NCI-H2227 (cell line): ENCODE data around the gene MPHOSPH9.

Source experiments
- DNase-seq: peaks from one replicate; lab custom pipeline; 2025; ENCODE audit not compliant: unreplicated experiment; lab: John Stamatoyannopoulos, UW

MPHOSPH9 gene, protein sequence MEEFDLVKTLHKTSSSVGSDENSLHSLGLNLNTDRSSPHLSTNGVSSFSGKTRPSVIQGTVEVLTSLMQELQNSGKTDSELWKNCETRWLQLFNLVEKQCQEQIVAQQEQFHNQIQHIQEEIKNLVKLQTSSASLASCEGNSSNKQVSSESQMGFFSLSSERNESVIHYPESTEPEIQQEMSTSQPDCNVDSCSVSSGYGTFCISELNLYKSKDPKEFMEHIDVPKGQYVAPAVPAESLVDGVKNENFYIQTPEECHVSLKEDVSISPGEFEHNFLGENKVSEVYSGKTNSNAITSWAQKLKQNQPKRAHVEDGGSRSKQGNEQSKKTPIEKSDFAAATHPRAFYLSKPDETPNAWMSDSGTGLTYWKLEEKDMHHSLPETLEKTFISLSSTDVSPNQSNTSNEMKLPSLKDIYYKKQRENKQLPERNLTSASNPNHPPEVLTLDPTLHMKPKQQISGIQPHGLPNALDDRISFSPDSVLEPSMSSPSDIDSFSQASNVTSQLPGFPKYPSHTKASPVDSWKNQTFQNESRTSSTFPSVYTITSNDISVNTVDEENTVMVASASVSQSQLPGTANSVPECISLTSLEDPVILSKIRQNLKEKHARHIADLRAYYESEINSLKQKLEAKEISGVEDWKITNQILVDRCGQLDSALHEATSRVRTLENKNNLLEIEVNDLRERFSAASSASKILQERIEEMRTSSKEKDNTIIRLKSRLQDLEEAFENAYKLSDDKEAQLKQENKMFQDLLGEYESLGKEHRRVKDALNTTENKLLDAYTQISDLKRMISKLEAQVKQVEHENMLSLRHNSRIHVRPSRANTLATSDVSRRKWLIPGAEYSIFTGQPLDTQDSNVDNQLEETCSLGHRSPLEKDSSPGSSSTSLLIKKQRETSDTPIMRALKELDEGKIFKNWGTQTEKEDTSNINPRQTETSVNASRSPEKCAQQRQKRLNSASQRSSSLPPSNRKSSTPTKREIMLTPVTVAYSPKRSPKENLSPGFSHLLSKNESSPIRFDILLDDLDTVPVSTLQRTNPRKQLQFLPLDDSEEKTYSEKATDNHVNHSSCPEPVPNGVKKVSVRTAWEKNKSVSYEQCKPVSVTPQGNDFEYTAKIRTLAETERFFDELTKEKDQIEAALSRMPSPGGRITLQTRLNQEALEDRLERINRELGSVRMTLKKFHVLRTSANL

DNA sequence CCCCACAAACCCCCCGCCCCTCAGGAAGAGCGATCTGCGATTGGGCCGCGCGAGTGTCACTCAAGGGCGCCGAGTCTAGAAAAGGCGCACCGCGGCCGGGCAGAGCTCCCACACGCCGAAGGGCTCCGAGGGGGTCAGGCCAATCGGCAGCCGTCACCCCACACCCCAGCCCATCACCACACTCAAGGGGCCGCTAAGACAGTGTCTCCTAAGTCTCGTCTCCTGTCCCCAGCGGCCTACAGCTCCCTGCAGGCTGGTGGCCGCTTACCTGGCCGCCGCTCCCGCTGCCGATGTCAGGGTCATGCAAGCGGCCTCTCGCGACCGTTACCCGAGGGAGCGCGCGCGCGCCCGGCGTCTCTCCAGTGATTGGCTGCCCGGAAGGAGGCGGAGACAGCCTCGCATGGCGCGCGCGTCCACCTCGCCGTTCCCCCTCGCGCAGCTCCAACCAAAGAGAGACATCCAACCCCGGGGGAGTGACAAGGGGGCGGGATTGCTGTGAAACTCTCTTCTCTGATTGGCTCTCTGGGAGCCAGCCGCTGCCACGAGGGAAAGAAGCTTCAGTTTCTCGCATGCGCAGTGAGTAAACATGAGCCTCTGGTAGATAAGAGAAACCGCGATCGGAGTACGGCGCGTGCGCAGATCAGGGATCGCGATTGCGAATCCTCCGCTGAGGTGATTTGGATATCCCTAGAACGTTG lies at the start of gene MPHOSPH9, which contains the start of gene MTRFR:
TSS of gene MPHOSPH9 (minus strand) at position 335 of the 698 bp plus-strand sequence. CDS start 2,777 bp downstream, outside the sequence.
TSS of gene MTRFR (plus strand) at position 630 of the 698 bp plus-strand sequence. CDS start 20,239 bp downstream, outside the sequence.
- peak; percentile 100 for DNase-seq

GRCh38 chr12:123282111-123282510 lies 49.2 kb upstream of the MPHOSPH9 start:
- no peak for DNase-seq

DNA sequence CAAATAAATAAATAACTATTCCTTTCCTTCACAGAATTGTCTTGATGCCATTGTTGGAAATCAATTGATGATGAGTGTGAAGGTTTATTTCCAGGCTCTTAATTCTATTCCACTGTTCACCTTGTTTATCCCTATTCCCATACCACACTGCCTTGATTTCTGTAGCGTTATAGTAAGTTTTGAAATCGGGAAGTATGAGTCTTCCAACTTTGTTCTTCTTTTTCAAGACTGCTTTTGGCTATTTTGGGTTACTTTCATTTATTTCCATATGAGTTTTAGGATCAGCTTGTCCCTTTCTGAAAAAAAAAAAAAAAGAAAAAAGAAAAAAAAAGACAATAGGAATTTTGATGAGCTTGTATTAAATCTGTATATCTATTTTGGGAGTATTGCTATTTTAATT lies 48.0 kb upstream of the MPHOSPH9 start:
- no peak for DNase-seq

DNA sequence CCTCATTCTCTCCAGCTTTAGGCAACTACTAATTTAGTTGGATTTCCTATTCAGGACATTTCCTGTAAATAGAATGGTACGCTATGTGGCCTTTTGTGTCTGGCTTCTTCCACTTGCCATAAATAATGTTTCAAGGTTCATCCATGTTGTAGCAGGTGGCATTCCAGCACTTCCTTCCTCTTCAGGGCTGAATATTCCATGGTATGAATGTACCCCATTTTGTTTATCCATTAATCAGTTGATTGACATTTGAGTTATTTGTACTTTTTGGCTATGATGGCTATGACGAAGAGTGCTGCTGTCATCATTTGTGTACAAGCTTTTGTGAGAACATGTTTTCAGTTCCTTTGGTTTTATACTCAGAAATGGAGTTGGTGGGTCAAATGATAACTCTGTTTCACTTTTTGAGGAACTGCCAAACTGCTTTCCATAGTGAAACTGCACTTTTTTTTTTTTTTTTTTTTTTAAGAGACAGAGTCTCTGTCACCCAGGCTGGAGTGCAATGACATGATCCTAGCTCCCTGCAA lies 45.2 kb upstream of the MPHOSPH9 start:
- DNase-seq = no peak

GRCh38 chr12:123273166-123273565 lies 40.2 kb upstream of the MPHOSPH9 start:
- DNase-seq = no peak

- peak; percentile 80 for DNase-seq
Measured at GRCh38 chr12:123271001-123271668, 38.2 kb upstream of the MPHOSPH9 start.

GRCh38 chr12:123270214-123271000 lies 37.5 kb upstream of the MPHOSPH9 start:
- peak; percentile 33 for DNase-seq

DNA sequence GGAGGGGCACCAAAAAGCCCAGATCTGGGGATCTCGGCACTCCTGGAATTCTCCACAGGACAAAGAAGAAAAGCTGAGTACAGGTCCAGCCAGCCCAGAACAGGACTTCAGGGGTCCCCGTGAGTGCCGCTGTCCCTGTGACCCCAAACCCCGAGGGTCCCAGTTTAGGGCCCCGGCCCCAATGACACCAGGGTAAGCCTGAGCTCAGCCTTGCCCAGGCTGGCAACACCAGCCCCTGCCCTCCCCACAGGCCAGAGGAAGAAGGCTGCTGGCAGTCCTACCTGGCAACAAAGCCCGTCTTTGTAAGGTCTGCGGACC lies 36.9 kb upstream of the MPHOSPH9 start:
- DNase-seq = no peak

DNA sequence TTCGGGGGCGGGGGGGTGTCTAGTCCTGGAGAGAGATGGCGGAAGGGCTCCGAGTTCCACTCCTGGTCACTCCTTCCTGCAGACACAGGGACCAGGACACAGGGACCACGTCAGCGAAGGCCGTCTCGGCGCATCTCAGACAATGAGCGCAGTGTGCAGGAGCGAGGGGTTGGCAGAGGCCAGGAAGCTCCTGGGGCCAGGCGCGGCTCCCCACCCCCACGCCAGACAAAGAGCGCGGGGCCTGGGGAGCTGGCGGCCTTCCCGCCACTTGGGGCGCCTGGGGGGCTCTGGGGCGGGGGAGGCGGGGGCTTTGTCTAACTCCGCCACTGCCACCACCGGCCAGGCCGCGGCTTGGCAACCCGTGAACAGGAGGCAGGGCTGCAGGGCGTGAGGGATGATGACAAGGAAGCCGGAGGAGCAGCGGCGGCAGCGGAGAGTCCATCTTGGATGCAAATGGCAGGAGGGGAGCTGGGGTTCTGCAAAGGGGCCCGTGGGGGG lies 36.5 kb upstream of the MPHOSPH9 start:
- peak; percentile 84 for DNase-seq

DNA sequence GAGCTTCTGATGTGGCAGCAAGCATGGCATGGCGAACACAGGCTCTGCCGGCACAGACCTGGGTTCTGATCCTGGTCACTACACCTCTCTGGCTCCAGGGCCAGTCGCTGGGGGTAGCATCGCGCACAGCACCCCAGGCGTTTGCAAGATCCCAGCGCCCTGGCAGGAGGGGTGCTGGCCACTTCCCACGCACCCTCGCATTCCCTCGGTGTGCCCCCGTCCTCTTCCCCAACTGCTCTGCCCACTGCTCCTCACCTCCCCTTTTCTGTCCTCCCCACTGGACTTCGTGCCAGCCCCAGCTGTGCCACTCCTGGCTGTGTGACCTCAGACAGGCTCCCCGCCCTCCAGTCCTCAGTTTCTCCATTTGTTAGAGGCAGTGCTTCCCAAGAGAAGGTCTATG lies 35.9 kb upstream of the MPHOSPH9 start:
- DNase-seq = no peak

DNA sequence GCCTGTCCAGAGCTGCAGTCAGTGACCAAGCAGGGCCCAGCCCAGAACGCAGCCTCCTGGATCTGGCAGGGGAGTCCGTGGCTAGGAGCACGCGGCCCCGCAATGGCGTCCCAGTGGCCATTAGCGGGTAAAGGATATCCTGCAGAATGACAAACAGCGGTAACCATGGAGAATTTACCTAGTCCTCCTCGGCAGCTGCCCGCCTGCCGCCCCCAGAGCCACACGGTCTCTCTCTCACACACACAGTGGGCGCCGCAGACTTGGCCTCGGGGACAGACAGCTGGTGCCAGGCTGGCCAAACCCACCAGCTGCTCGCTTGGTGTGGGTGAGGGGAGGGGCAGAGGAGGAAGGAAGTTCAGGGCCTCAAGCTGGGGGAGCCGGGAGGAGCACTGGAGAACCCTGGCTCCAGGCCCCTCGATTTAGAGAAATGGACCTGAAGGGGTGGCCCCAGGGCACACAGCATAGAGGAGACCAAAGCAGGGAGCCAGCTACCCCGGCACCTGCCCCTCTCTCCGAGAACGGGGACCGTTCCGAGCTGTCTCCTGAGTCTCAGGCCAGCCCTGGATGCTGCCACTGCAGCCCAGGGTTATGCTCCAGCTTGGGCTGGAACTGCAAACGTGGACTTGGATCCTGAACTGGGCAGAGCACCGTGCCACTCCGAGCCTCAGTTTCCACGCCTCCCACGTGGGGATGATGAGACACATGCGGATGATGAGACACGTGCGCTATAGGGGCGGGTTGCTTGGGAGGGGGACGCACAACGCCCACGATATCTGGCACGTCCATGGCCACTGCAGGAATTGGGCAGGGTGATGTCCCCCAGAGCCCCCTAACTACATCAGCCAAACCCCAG lies 35.3 kb upstream of the MPHOSPH9 start:
- peak; percentile 70 for DNase-seq

DNA sequence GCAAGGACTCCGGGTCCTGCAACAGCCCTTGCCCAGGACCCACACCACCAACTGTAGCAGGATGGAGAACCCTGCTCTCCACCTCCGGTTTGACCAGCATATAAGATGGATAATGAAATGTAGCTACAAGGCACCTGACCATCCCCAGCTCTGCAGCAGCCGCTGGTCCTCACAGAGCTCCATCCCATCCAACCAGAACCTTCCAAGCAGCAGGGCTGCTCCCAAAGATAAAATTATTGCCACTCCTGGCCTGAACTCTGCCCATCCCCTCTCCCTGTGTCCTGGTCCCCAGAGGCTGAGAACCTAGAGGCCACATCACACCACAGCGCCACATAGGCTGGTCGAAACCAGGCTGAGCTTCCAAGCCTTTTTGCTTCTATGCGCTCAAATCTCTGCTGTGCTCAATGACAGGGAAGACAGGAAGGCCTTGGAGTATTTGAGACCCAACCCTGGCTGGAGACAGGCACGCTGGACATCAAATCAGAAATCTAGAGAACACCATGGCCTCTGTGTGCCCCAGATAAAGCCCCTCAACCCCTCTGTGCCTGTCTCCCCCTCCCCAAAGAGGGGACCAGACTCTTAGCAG lies 34.5 kb upstream of the MPHOSPH9 start:
- no peak for DNase-seq

GRCh38 chr12:123266679-123267277 lies 33.8 kb upstream of the MPHOSPH9 start:
- DNase-seq = no peak

DNA sequence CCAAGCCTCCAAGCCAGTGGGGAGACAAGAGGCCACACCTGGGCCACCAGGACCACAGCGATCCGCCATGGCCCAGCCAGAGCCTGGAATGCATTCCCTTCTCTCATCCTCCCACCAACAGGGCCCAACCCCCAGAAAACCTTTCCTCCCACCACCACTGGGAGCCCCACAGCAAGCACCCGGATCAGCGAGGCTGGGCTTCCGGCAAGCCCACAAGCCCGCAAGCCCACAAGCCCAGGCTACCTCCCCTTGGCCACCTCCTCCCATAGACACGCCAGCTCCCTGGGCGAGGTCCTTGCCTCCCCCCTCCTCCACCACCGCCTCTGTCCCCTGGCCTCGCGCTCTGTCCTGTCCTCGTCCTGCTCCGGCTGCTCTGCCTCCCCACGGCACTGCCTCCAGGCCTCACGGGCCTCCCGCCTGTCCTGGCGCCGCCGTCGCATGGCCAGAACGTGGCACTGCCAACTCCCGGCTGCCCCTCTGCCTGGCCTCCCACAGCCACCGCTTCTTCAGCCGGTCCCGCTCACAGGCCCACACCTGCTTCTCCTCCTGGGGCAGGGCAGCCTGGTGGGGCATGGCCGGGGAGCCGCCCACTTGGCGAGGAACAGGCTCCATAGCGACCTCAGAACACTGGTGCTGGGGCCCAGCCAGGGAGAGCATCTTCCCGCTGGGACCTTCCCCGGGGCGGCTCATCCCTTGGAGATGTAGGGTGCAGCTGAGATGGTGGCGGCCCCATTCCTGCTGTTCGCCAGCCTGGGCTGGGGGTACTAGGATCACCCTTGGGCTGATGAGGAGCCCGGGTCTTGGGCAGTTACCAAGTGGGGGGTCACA lies 33.1 kb upstream of the MPHOSPH9 start:
- DNase-seq = no peak

DNA sequence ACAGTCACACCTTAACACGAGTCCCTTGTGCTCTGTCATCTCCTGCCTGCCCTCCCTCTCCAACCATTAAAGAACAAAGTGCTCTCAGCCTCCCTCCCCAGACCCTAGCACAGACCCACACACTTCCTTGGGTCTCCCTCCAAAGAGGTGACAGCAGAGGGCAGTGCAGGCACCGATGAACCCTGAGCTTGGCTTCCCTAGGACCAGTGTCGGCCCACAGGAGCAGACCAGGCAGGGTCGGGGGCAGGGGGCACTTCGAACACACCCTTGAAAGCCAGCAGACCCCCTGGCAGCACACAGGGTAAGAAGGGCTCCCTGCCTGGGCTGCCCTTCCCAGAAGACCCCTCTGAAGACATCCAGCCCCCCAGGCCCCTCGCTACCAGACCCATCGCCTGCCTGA lies 31.7 kb upstream of the MPHOSPH9 start:
- DNase-seq = no peak

DNA sequence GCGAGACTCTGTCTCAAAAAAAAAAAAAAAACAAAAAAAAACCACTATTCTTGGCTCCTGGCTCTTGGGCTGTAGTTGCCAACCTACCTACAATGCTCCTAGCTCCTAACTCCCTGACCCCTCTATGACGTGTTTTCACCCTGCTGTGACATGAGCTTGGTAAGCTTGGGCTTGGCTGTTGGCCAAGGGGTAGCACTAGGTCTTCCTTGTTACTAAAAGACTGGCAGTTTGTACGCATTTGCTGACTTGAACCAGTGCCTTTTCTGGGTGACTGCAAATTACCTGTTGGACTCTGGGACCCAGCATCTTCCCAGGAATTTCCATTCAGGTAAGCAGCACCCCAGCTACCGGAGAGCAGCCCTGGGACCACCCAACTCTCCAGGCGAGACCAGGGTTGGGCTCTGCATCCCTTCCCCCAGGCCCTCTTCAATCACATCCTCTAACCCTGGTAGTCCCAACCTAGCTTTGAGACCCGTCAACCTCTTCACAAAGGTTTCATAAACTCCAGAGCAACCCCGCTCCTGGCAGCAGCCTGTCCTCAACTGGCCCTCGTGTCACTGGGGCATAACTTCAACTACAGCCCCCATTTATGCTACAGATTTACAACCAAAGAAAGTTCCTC lies 30.4 kb upstream of the MPHOSPH9 start:
- DNase-seq = no peak
